ENCODE results near the gene XYLT2. TPM values are rescaled to one million over a fixed set of nuclear protein-coding genes. Genes with fewer than 3 reads are reported as not detected.

Gene XYLT2
- total and polyA plus RNA-seq, 2 of the 13 experiments (the other 11 are each of a cell fraction or from before 2014, with no cell fraction given), result 17.0 to 22.1 TPM

DNA sequence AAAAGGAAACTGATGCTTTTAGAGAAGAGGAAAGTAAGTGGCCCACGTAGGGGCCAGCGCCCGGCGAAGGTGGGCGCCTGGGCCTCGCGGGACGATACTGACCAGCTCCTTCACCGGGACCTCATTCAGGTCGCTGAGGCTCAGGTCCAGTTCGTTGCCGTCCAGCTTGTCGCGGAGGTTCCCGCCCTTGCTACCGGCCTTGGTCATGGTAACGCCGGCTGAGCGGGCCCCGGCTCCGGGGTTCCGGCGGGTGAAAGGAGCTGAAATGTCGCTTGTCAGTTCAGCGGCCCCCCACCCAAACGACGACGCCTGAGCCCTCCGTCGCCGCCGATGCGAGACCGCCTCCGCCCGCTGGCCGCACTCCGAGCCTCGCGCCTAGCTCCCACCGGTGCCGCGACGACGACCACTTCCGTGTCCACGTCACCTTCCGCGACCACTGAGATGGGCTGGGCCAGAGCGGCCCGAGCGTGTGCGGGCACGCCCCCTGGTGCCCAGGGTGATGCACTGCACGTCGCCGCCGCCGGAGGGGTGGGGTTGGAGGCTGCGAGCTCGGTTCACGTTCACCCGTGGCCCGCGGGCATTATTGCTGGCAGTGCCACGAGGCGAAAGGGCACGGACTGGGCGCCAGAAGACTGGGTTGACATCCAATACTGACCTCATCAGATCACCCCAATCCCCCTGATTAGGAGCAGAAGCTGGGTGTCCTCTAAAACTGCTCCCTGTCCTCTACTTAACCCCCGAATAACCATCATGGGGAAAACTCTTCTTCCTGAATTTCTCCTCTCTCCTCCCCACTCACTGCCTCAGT is 51.4 kb downstream of the XYLT2 start, which contains the start of gene LRRC59 (continued):
- TF ChIP-seq, protein P1, sequence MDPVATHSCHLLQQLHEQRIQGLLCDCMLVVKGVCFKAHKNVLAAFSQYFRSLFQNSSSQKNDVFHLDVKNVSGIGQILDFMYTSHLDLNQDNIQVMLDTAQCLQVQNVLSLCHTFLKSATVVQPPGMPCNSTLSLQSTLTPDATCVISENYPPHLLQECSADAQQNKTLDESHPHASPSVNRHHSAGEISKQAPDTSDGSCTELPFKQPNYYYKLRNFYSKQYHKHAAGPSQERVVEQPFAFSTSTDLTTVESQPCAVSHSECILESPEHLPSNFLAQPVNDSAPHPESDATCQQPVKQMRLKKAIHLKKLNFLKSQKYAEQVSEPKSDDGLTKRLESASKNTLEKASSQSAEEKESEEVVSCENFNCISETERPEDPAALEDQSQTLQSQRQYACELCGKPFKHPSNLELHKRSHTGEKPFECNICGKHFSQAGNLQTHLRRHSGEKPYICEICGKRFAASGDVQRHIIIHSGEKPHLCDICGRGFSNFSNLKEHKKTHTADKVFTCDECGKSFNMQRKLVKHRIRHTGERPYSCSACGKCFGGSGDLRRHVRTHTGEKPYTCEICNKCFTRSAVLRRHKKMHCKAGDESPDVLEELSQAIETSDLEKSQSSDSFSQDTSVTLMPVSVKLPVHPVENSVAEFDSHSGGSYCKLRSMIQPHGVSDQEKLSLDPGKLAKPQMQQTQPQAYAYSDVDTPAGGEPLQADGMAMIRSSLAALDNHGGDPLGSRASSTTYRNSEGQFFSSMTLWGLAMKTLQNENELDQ (CRISPR knock-in tag; IDR thresholded peaks at IDR 0.05; ENCODE audit: borderline replicate concordance), result peak; percentile 61; the same call in 1 of the 2 replicates
- TF ChIP-seq, protein P2, sequence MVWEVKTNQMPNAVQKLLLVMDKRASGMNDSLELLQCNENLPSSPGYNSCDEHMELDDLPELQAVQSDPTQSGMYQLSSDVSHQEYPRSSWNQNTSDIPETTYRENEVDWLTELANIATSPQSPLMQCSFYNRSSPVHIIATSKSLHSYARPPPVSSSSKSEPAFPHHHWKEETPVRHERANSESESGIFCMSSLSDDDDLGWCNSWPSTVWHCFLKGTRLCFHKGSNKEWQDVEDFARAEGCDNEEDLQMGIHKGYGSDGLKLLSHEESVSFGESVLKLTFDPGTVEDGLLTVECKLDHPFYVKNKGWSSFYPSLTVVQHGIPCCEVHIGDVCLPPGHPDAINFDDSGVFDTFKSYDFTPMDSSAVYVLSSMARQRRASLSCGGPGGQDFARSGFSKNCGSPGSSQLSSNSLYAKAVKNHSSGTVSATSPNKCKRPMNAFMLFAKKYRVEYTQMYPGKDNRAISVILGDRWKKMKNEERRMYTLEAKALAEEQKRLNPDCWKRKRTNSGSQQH (CRISPR knock-in tag; IDR thresholded peaks at IDR 0.05; ENCODE audit: low read depth), result peak; percentile 99
- TF ChIP-seq, protein P3, sequence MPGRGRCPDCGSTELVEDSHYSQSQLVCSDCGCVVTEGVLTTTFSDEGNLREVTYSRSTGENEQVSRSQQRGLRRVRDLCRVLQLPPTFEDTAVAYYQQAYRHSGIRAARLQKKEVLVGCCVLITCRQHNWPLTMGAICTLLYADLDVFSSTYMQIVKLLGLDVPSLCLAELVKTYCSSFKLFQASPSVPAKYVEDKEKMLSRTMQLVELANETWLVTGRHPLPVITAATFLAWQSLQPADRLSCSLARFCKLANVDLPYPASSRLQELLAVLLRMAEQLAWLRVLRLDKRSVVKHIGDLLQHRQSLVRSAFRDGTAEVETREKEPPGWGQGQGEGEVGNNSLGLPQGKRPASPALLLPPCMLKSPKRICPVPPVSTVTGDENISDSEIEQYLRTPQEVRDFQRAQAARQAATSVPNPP (CRISPR knock-in tag; IDR thresholded peaks at IDR 0.05), result peak; percentile 97
- no peak for TF ChIP-seq TCF12 (IDR thresholded peaks at IDR 0.05)
- peak; percentile 86 for TF ChIP-seq TCF12 (CRISPR knock-in tag; IDR thresholded peaks at IDR 0.05)
- peak; percentile 9; the same call in 1 of the 2 replicates for TF ChIP-seq ATRX (CRISPR knock-in tag; IDR thresholded peaks at IDR 0.05; ENCODE audit: borderline replicate concordance)
- TF ChIP-seq ZNF205 (CRISPR knock-in tag; IDR thresholded peaks at IDR 0.05), result peak; percentile 96
- peak; percentile 97 for TF ChIP-seq IRX3 (CRISPR knock-in tag; IDR thresholded peaks at IDR 0.05; ENCODE audit: borderline replicate concordance, low read depth)
- TF ChIP-seq ZNF552 (CRISPR knock-in tag; IDR thresholded peaks at IDR 0.05; ENCODE audit: borderline replicate concordance), result peak; percentile 97
- TF ChIP-seq POLR2AphosphoS5 (IDR thresholded peaks at IDR 0.05; ENCODE audit: low read depth, low read length), result peak; percentile 96
- peak; percentile 85 for TF ChIP-seq ZNF510 (CRISPR knock-in tag; IDR thresholded peaks at IDR 0.05; ENCODE audit: low read depth)
- TF ChIP-seq, protein P4, sequence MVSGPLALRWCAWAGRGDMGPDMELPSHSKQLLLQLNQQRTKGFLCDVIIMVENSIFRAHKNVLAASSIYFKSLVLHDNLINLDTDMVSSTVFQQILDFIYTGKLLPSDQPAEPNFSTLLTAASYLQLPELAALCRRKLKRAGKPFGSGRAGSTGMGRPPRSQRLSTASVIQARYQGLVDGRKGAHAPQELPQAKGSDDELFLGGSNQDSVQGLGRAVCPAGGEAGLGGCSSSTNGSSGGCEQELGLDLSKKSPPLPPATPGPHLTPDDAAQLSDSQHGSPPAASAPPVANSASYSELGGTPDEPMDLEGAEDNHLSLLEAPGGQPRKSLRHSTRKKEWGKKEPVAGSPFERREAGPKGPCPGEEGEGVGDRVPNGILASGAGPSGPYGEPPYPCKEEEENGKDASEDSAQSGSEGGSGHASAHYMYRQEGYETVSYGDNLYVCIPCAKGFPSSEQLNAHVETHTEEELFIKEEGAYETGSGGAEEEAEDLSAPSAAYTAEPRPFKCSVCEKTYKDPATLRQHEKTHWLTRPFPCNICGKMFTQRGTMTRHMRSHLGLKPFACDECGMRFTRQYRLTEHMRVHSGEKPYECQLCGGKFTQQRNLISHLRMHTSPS (CRISPR knock-in tag; IDR thresholded peaks at IDR 0.05; ENCODE audit: low read depth), result peak; percentile 92
- no peak for TF ChIP-seq NBN (conservative IDR thresholded peaks at IDR 0.05)
- no peak for TF ChIP-seq ZFP36 (IDR thresholded peaks at IDR 0.05; ENCODE audit: borderline replicate concordance, low read depth, low read length, partially characterized antibody)
- peak; percentile 79; the same call in 1 of the 2 replicates for TF ChIP-seq ZNF10 (CRISPR knock-in tag; IDR thresholded peaks at IDR 0.05; ENCODE audit: borderline replicate concordance, low read depth)
- peak; percentile 89 for TF ChIP-seq ZNF12 (CRISPR knock-in tag; IDR thresholded peaks at IDR 0.05)
- TF ChIP-seq SRSF1 (optimal IDR thresholded peaks at IDR 0.05; ENCODE audit: low read depth, low read length), result no peak
- no peak for TF ChIP-seq ZNF850 (CRISPR knock-in tag; conservative IDR thresholded peaks at IDR 0.05)
- TF ChIP-seq FOXO1 (CRISPR knock-in tag; IDR thresholded peaks at IDR 0.05), result peak; percentile 96
- peak; percentile 94 for TF ChIP-seq SAFB2 (CRISPR knock-in tag; IDR thresholded peaks at IDR 0.05; ENCODE audit: borderline replicate concordance, low read depth)
- peak; percentile 95 for TF ChIP-seq ZNF33B (CRISPR knock-in tag; IDR thresholded peaks at IDR 0.05)
- TF ChIP-seq FOSL2 (CRISPR knock-in tag; IDR thresholded peaks at IDR 0.05), result peak; percentile 95
- peak; percentile 96 for TF ChIP-seq EED (CRISPR knock-in tag; IDR thresholded peaks at IDR 0.05)
- TF ChIP-seq NFATC3 (CRISPR knock-in tag; IDR thresholded peaks at IDR 0.05), result peak; percentile 73; the same call in 1 of the 2 replicates
- peak; percentile 99 for TF ChIP-seq ZNF792 (CRISPR knock-in tag; IDR thresholded peaks at IDR 0.05)

Data from HepG2 (cell line).